Testis (tissue), 2 donors: Measurements from ENCODE around the gene SH2B3.

ENCODE experiments used
- CTCF ChIP-seq, 3 experiments: fragments of 450-650 bp in 2 of 3; fragments of 200-600 bp in 1 of 3; sonication (generic) in 1 of 3; IDR thresholded peaks; one replicate each; pipeline ENCODE4 v1.5.1; 2016 to 2019; ENCODE audit warnings: antibody characterized with exemption in 3 of 3, mild to moderate bottlenecking in 2 of 3, moderate library complexity in 1 of 3
- POLR2A ChIP-seq: fragments of 450-650 bp; IDR thresholded peaks from one replicate; pipeline ENCODE4 v1.6.1; 2017; ENCODE audit warnings: antibody characterized with exemption, mild to moderate bottlenecking, moderate library complexity

GRCh38 chr12:111359231-111359913 is 46.4 kb upstream of the SH2B3 start:
- no peak for TF ChIP-seq POLR2A
- TF ChIP-seq CTCF (IDR thresholded peaks at IDR 0.05), result no peak
